GM12892 (cell line): ENCODE measurements around the gene SLC24A3.

Source experiments
- POLR2A ChIP-seq: IDR thresholded peaks from 2 replicates; pipeline ENCODE4 v1.6.1; 2011; ENCODE audit warnings: low read depth, low read length, control low read depth
- POLR2AphosphoS5 ChIP-seq: IDR thresholded peaks from 2 replicates; pipeline ENCODE4 v1.6.1; 2011; ENCODE audit warnings: low read depth, low read length, control low read depth
- TAF1 ChIP-seq: IDR thresholded peaks from 2 replicates; pipeline ENCODE4 v1.6.1; 2011; ENCODE audit warnings: low read depth, mild to moderate bottlenecking, control low read depth, low read length, borderline replicate concordance

DNA sequence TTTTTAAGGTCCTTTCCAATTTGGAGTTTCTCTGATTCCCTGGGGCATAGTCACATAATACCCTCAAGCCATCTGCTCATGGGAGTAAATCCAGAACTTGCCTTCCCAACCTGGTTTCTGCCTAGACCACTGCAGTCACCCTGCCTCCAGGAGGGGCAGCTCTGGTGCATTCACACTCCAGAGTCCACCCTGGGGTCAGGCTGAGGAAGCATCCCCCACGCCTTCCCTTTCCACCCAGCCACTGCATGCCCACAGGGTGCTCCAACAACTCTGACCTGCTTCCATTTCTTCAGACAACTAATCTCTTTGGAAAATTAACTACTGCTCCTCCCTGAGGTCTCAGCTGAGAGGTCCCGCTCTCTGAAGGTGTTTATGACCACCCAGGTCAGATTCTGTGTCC is 334.2 kb downstream of the SLC24A3 start:
- TF ChIP-seq POLR2AphosphoS5 (no peak), POLR2A (no peak), TAF1 (no peak)
